A673 (cell line): ENCODE measurements around the gene CUL2.

Experiments
- EZH2 ChIP-seq: fragments of 200-600 bp; sonication (generic); IDR thresholded peaks from 2 replicates; pipeline ENCODE4 v1.6.1; 2017; ENCODE audit warnings: borderline replicate concordance, low read depth, mild to moderate bottlenecking, mixed read lengths, antibody characterized with exemption, low read length; ENCODE audit not compliant: poor library complexity, severe bottlenecking
- TF ChIP-seq, protein P1 (sequence below): fragments of 300-800, 200-600 bp; sonication (generic); conservative IDR thresholded peaks from 2 replicates; pipeline ENCODE4 v1.5.1; 2017; ENCODE audit warnings: low read depth, mild to moderate bottlenecking, antibody characterized with exemption, low read length, moderate library complexity, mixed read lengths

DNA sequence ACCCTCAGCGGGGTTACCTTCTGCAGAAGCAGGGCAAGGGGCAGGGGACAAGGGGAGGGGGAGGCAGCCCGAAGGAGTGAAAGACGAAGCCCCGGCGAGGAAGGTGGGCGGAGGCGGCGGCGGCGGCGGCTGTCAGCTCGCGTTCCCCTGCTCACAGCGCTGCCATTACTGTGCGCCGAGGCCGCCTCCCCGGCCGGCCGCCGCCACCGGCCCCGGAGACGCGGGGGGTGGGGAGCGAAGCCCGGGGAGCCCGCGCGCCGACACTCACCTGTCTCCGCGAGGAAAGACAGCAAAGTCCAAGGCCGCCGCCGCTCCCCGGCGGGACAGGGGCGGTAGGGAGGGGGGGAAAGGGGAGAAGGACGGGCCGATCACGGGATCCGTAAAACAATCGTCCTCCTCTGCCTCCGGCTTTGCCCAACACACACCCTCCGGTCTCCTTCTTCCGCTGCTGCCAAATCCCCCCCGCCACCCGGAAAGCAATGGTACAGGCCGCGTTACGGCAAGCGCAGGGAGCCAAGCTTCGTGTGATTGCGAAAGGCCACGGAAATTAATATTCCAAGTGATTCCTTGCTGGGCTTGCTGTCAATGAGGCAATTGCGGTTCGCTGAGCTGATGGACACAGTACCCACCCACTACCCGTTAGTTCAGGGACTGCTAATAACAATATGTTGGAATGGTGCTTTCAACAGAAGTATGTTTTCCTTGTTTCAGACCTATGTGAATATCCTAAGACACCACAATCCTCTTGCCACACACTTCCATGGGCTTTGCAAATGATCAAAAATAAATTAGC is at the start of gene CUL2:
- TF ChIP-seq, protein P1, sequence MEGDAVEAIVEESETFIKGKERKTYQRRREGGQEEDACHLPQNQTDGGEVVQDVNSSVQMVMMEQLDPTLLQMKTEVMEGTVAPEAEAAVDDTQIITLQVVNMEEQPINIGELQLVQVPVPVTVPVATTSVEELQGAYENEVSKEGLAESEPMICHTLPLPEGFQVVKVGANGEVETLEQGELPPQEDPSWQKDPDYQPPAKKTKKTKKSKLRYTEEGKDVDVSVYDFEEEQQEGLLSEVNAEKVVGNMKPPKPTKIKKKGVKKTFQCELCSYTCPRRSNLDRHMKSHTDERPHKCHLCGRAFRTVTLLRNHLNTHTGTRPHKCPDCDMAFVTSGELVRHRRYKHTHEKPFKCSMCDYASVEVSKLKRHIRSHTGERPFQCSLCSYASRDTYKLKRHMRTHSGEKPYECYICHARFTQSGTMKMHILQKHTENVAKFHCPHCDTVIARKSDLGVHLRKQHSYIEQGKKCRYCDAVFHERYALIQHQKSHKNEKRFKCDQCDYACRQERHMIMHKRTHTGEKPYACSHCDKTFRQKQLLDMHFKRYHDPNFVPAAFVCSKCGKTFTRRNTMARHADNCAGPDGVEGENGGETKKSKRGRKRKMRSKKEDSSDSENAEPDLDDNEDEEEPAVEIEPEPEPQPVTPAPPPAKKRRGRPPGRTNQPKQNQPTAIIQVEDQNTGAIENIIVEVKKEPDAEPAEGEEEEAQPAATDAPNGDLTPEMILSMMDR: no peak
- no peak for TF ChIP-seq EZH2
